ENCODE data around the gene PLAAT2.
"Not testable (repeated sequence)": the region's sequence is repeated elsewhere in the genome, so short reads cannot be mapped to it uniquely, and the experiment has no call there.

The PLAAT2 gene

GRCh38 chr11:63532799-63533475 is 30.2 kb downstream of the PLAAT2 start:
- peak; percentile 66 for FAIRE-seq
- DNase-seq (ENCODE audit: insufficient read length, low spot score): no peak
- no peak for TF ChIP-seq SPI1 (IDR thresholded peaks at IDR 0.05; ENCODE audit: low read depth, low read length)
- TF ChIP-seq POLR2AphosphoS5 (IDR thresholded peaks at IDR 0.05; ENCODE audit: low read depth, low read length): no peak
- TF ChIP-seq PAX5 (IDR thresholded peaks at IDR 0.05; ENCODE audit: insufficient read depth, low read length, severe bottlenecking): no peak
- no peak for TF ChIP-seq POLR2A (IDR thresholded peaks at IDR 0.05; ENCODE audit: low read depth, low read length)
- no peak for TF ChIP-seq POU2F2 (IDR thresholded peaks at IDR 0.05; ENCODE audit: low read depth, low read length)
- TF ChIP-seq TAF1 (IDR thresholded peaks at IDR 0.05; ENCODE audit: low read depth, low read length): no peak

- TF ChIP-seq SPI1 (IDR thresholded peaks at IDR 0.05; ENCODE audit: low read depth, low read length): no peak
- no peak for TF ChIP-seq POLR2A (IDR thresholded peaks at IDR 0.05; ENCODE audit: low read depth, low read length)
- no peak for TF ChIP-seq POU2F2 (IDR thresholded peaks at IDR 0.05; ENCODE audit: low read depth, low read length)
- TF ChIP-seq PAX5 (IDR thresholded peaks at IDR 0.05; ENCODE audit: insufficient read depth, low read length, severe bottlenecking): no peak
- TF ChIP-seq TAF1 (IDR thresholded peaks at IDR 0.05; ENCODE audit: low read depth, low read length): no peak
- no peak for TF ChIP-seq POLR2AphosphoS5 (IDR thresholded peaks at IDR 0.05; ENCODE audit: low read depth, low read length)
- FAIRE-seq (no peak), DNase-seq (ENCODE audit: insufficient read length, low spot score) (no peak)
Observed at GRCh38 chr11:63532117-63532516, 31.1 kb downstream of the PLAAT2 start.

DNA sequence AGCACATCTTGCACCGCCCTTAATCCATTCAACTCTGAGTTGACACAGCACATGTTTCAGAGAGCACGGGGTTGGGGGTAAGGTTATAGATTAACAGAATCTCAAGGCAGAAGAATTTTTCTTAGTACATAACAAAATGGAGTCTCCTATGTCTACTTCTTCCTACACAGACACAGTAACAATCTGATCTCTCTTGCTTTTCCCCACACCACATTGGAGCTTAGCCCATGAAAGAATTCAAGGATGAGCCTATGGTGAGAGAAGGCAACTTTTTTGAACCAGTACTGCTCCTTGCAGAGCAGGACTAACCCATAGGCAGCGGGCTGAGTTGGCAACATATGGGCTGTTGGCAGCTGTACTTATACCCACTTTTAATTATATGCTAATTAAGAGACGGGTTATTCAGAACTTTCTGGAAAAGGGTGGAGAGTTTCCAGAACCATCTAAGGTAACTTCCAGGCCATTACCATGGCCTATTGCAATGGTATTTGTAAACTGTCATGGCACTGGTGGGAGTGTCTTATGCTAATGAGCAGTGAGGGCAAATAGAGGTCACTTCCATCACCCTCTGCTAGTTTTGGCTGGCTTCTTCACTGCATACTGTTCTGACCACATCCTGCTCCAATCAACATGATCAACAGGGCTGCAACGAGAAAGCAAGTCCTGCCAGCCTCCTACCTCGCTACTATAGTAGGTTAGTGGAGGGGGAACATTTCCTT is 31.9 kb downstream of the PLAAT2 start:
- TF ChIP-seq POU2F2 (IDR thresholded peaks at IDR 0.05; ENCODE audit: low read depth, low read length): peak; percentile 93
- FAIRE-seq: peak; percentile 97
- DNase-seq (ENCODE audit: insufficient read length, low spot score): not testable (repeated sequence)

GRCh38 chr11:63530021-63530420 is 33.2 kb downstream of the PLAAT2 start:
- TF ChIP-seq POLR2A (IDR thresholded peaks at IDR 0.05; ENCODE audit: low read depth, low read length): no peak
- TF ChIP-seq PAX5 (IDR thresholded peaks at IDR 0.05; ENCODE audit: insufficient read depth, low read length, severe bottlenecking): no peak
- FAIRE-seq (no peak), DNase-seq (ENCODE audit: insufficient read length, low spot score) (no peak)

- not testable (repeated sequence) for FAIRE-seq; DNase-seq (ENCODE audit: insufficient read length, low spot score)
Observed at GRCh38 chr11:63529373-63529772, 33.8 kb downstream of the PLAAT2 start.

- FAIRE-seq: not testable (repeated sequence)
Observed at GRCh38 chr11:63528729-63529278, 34.4 kb downstream of the PLAAT2 start.

GRCh38 chr11:63528156-63528555 is 35.0 kb downstream of the PLAAT2 start:
- DNase-seq (ENCODE audit: insufficient read length, low spot score); FAIRE-seq: not testable (repeated sequence)

More at GRCh38 chr11:63528729-63529278, 34.4 kb downstream of the PLAAT2 start:
- DNase-seq (ENCODE audit: insufficient read length, low spot score): not testable (repeated sequence)

GRCh38 chr11:63527667-63528066 is 35.5 kb downstream of the PLAAT2 start:
- FAIRE-seq: no peak

DNA sequence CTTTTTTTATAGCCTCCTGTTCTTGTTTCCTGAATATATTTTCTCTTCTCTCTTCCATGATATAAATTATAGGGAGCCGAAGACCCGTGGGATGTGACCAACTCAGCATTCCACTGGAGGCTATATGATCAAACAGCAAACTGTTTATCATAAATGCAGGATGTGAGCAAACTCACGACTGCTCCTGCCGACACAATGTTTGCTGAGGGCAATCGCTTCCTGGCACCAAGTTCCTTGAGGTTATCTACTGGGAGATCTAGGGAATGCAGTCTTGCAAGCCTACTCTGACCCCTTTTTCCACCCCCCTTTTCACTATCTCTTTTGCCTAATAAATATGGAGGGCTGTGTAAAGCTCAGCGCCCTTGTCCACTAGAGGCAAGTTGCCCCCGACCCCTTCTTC is 40.0 kb downstream of the PLAAT2 start:
- FAIRE-seq: no peak
- DNase-seq (ENCODE audit: insufficient read length, low spot score): no peak
- no peak for TF ChIP-seq TAF1 (IDR thresholded peaks at IDR 0.05; ENCODE audit: low read depth, low read length)
- no peak for TF ChIP-seq POU2F2 (IDR thresholded peaks at IDR 0.05; ENCODE audit: low read depth, low read length)
- TF ChIP-seq SPI1 (IDR thresholded peaks at IDR 0.05; ENCODE audit: low read depth, low read length): no peak
- TF ChIP-seq PAX5 (IDR thresholded peaks at IDR 0.05; ENCODE audit: insufficient read depth, low read length, severe bottlenecking): no peak
- no peak for TF ChIP-seq POLR2A (IDR thresholded peaks at IDR 0.05; ENCODE audit: low read depth, low read length)
- TF ChIP-seq POLR2AphosphoS5 (IDR thresholded peaks at IDR 0.05; ENCODE audit: low read depth, low read length): no peak

More at GRCh38 chr11:63527667-63528066, 35.5 kb downstream of the PLAAT2 start:
- TF ChIP-seq TAF1 (IDR thresholded peaks at IDR 0.05; ENCODE audit: low read depth, low read length) (no peak), PAX5 (IDR thresholded peaks at IDR 0.05; ENCODE audit: insufficient read depth, low read length, severe bottlenecking) (no peak), POLR2A (IDR thresholded peaks at IDR 0.05; ENCODE audit: low read depth, low read length) (no peak), POLR2AphosphoS5 (IDR thresholded peaks at IDR 0.05; ENCODE audit: low read depth, low read length) (no peak), POU2F2 (IDR thresholded peaks at IDR 0.05; ENCODE audit: low read depth, low read length) (no peak), SPI1 (IDR thresholded peaks at IDR 0.05; ENCODE audit: low read depth, low read length) (no peak)
- no peak for DNase-seq (ENCODE audit: insufficient read length, low spot score)

- no peak for FAIRE-seq
- TF ChIP-seq POU2F2 (IDR thresholded peaks at IDR 0.05; ENCODE audit: low read depth, low read length) (no peak), SPI1 (IDR thresholded peaks at IDR 0.05; ENCODE audit: low read depth, low read length) (no peak), POLR2AphosphoS5 (IDR thresholded peaks at IDR 0.05; ENCODE audit: low read depth, low read length) (no peak), PAX5 (IDR thresholded peaks at IDR 0.05; ENCODE audit: insufficient read depth, low read length, severe bottlenecking) (no peak)
Observed at GRCh38 chr11:63521896-63522295, 41.3 kb downstream of the PLAAT2 start.

More at GRCh38 chr11:63521896-63522295, 41.3 kb downstream of the PLAAT2 start:
- DNase-seq (ENCODE audit: insufficient read length, low spot score): no peak

All from GM12891 (cell line).